ENCODE measurements around the gene ABI3BP. TPM values are rescaled to one million over a fixed set of nuclear protein-coding genes. Genes with fewer than 3 reads are reported as not detected.

ABI3BP gene
- total RNA-seq, 1 donor from 2014 or later, result 26.2 TPM

- intact Hi-C loops (cut with DNase I), result no loop called here
- DNase-seq (ENCODE audit: low spot score), result no peak
Observed at GRCh38 chr3:100900671-100901335, 92.4 kb downstream of the ABI3BP start.

GRCh38 chr3:100899440-100900091, 93.7 kb downstream of the ABI3BP start:
- intact Hi-C loops (cut with DNase I), result no loop called here
- DNase-seq (ENCODE audit: low spot score), result no peak

GRCh38 chr3:100898681-100899080, 94.5 kb downstream of the ABI3BP start:
- intact Hi-C loops (cut with DNase I), result no loop called here
- DNase-seq (ENCODE audit: low spot score), result no peak

- intact Hi-C loops (cut with DNase I), result no loop called here
Observed at GRCh38 chr3:100896994-100897393, 96.2 kb downstream of the ABI3BP start.

GRCh38 chr3:100893590-100893989, 99.6 kb downstream of the ABI3BP start:
- DNase-seq (ENCODE audit: low spot score), result no peak
- intact Hi-C loops (cut with DNase I), result loop anchor here (5.0 kb wide), 1 partner anchor 304 kb away; no protein-coding TSS in a partner anchor

More at GRCh38 chr3:100896994-100897393, 96.2 kb downstream of the ABI3BP start:
- DNase-seq (ENCODE audit: low spot score), result no peak

GRCh38 chr3:100893108-100893507, 100.1 kb downstream of the ABI3BP start:
- intact Hi-C loops (cut with DNase I), result loop anchor here (5.0 kb wide), 1 partner anchor 304 kb away; no protein-coding TSS in a partner anchor
- no peak for DNase-seq (ENCODE audit: low spot score)

GRCh38 chr3:100891827-100892226, 101.4 kb downstream of the ABI3BP start:
- intact Hi-C loops (cut with DNase I), result loop anchor here (5.0 kb wide), 1 partner anchor 305 kb away; no protein-coding TSS in a partner anchor
- DNase-seq (ENCODE audit: low spot score), result no peak

- intact Hi-C loops (cut with DNase I), result loop anchor here (5.0 kb wide), 1 partner anchor 306 kb away; no protein-coding TSS in a partner anchor
- no peak for DNase-seq (ENCODE audit: low spot score)
Observed at GRCh38 chr3:100891033-100891432, 102.2 kb downstream of the ABI3BP start.

GRCh38 chr3:100888881-100889280, 104.3 kb downstream of the ABI3BP start:
- no peak for DNase-seq (ENCODE audit: low spot score)
- intact Hi-C loops (cut with DNase I), result no loop called here

GRCh38 chr3:100882571-100882984, 110.6 kb downstream of the ABI3BP start:
- intact Hi-C loops (cut with DNase I), result no loop called here
- DNase-seq (ENCODE audit: low spot score), result no peak

- no peak for DNase-seq (ENCODE audit: low spot score)
- intact Hi-C loops (cut with DNase I), result no loop called here
Observed at GRCh38 chr3:100880845-100881244, 112.4 kb downstream of the ABI3BP start.

GRCh38 chr3:100880072-100880471, 113.1 kb downstream of the ABI3BP start:
- intact Hi-C loops (cut with DNase I), result no loop called here
- no peak for DNase-seq (ENCODE audit: low spot score)

GRCh38 chr3:100879195-100879810, 113.9 kb downstream of the ABI3BP start:
- no peak for DNase-seq (ENCODE audit: low spot score)
- intact Hi-C loops (cut with DNase I), result no loop called here

GRCh38 chr3:100877286-100877685, 115.9 kb downstream of the ABI3BP start:
- no peak for DNase-seq (ENCODE audit: low spot score)
- intact Hi-C loops (cut with DNase I), result no loop called here

- no peak for DNase-seq (ENCODE audit: low spot score)
- intact Hi-C loops (cut with DNase I), result no loop called here
Observed at GRCh38 chr3:100875239-100875638, 118.0 kb downstream of the ABI3BP start.

- intact Hi-C loops (cut with DNase I), result no loop called here
- no peak for DNase-seq (ENCODE audit: low spot score)
Observed at GRCh38 chr3:100873611-100874010, 119.6 kb downstream of the ABI3BP start.

- no peak for DNase-seq (ENCODE audit: low spot score)
- intact Hi-C loops (cut with DNase I), result no loop called here
Observed at GRCh38 chr3:100871306-100871705, 121.9 kb downstream of the ABI3BP start.

- intact Hi-C loops (cut with DNase I), result no loop called here
- no peak for DNase-seq (ENCODE audit: low spot score)
Observed at GRCh38 chr3:100869787-100870186, 123.4 kb downstream of the ABI3BP start.

- intact Hi-C loops (cut with DNase I), result no loop called here
- DNase-seq (ENCODE audit: low spot score), result no peak
Observed at GRCh38 chr3:100868894-100869293, 124.3 kb downstream of the ABI3BP start.

GRCh38 chr3:100868096-100868495, 125.1 kb downstream of the ABI3BP start:
- intact Hi-C loops (cut with DNase I), result no loop called here

GRCh38 chr3:100865442-100865841, 127.8 kb downstream of the ABI3BP start:
- DNase-seq (ENCODE audit: low spot score), result no peak
- intact Hi-C loops (cut with DNase I), result no loop called here

More at GRCh38 chr3:100868096-100868495, 125.1 kb downstream of the ABI3BP start:
- DNase-seq (ENCODE audit: low spot score), result no peak
